GM13977 (cell line): ENCODE data around the gene CRAMP1.

Experiments
- DNase-seq: peaks from one replicate; pipeline ENCODE4 v3.0.0; 2012; ENCODE audit warnings: low spot score
- CTCF ChIP-seq: IDR thresholded peaks from 2 replicates; pipeline ENCODE4 v1.5.1; 2012; ENCODE audit warnings: mild to moderate bottlenecking, control low read depth; ENCODE audit not compliant: insufficient read depth; ENCODE audit errors: extremely low read depth, missing control alignments
- in situ Hi-C: fragments of 300-500 bp; cut with MboI; formaldehyde crosslinking; loops from one replicate; pipeline ENCODE4 v1.12.0; 2022; ENCODE audit warnings: low sequenced_read_pairs, low pct_unique_long_range_greater_than_20kb, mixed read lengths, inconsistent platforms; ENCODE audit not compliant: unreplicated experiment

The CRAMP1 gene

DNA sequence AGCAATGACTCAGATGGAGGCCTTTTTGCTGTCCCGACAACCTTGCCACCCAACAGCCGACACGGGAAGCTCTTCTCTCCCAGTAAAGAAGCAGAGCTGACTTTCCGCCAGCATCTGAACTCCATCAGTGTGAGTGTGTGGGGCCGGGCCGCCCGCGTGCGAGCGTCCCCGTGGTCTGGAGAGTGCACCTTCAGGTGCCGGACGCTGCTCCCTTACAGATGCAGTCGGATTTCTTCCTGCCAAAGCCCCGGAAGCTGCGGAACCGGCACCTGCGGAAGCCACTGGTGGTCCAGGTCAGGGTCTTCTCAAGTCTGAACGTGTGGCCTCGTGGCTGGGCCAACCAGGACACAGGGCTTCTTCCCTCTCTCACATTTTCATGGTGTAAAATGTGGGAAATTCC, 50.4 kb downstream of the CRAMP1 start:
- in situ Hi-C loops = no loop called here

GRCh38 chr16:1665829-1666228, 53.7 kb downstream of the CRAMP1 start:
- TF ChIP-seq CTCF = no peak
- in situ Hi-C loops = no loop called here
- DNase-seq = no peak

More for the DNA sequence above, 50.4 kb downstream of the CRAMP1 start:
- TF ChIP-seq CTCF = no peak
- no peak for DNase-seq

DNA sequence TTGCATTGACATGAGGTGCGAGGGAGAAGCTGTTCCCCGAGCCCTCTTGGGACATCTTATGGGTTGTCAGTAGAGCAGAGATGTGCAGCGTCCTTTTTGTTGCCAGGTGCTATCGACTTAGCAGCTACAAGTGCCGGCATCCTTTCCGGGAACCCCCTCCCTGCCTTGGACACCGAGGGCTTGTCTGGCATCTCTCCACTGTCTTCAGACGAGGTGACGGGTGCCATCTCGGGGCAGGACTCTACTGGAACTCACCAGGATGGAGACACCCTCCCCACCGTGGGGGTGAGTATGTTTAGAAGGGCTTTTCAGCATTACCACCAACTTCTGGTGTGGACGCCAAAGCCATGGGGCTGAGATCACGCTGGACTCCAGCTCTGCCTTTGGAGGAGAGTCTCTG, 54.2 kb downstream of the CRAMP1 start:
- in situ Hi-C loops = no loop called here
- TF ChIP-seq CTCF = no peak
- no peak for DNase-seq

GRCh38 chr16:1667271-1667670, 55.1 kb downstream of the CRAMP1 start:
- in situ Hi-C loops = no loop called here
- TF ChIP-seq CTCF = no peak
- no peak for DNase-seq

DNA sequence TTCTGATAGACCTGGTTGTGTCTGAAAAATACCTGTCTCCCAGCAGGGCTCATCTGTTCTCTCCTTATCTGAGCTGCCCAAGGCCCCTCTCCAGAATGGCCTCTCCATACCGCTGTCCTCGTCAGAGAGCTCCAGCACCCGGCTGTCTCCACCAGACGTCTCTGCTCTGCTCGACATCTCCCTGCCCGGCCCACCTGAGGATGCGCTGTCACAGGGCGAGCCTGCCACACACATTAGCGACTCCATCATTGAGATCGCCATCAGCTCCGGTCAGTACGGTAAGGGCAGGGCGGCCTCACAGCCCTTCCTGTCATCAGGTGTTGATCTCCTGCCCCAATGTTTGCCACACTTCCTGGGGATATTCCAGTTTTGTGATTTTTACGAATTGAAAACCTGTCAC, 55.8 kb downstream of the CRAMP1 start:
- in situ Hi-C loops = no loop called here
- TF ChIP-seq CTCF = no peak
- no peak for DNase-seq

- no peak for TF ChIP-seq CTCF
- in situ Hi-C loops = no loop called here
- DNase-seq = no peak
Observed at GRCh38 chr16:1668612-1669319, 56.6 kb downstream of the CRAMP1 start.
